H1 (cell line): ENCODE measurements around the gene DUS1L. TPM values are rescaled to one million over a fixed set of nuclear protein-coding genes. Genes with fewer than 3 reads are reported as not detected.

Experiments used
- CTCF ChIA-PET: fragments of 300-600 bp; sonication (Branson Sonifier 250); formaldehyde crosslinking; loops from one replicate; lab custom pipeline; 2021; ENCODE audit not compliant: partially characterized antibody; lab: Charles Lee
- POLR2A ChIA-PET: fragments of 300-600 bp; sonication (Branson Sonifier 250); formaldehyde crosslinking; loops from one replicate; lab custom pipeline; 2021; ENCODE audit warnings: inconsistent platforms; ENCODE audit not compliant: partially characterized antibody; lab: Charles Lee
- DNase-seq, 2 experiments: peaks; one replicate each; pipeline versions ENCODE4 v3.0.0 to v3.0.0-alpha.2; 2010 to 2022; ENCODE audit warnings: low spot score in 2 of 2, low read depth in 1 of 2, mixed read lengths in 1 of 2
- FAIRE-seq: peaks from 2 replicates; lab custom pipeline; 2011; peaks lifted over from hg19 to GRCh38; lab: Jason Lieb, UNC
- H2AFZ ChIP-seq: 2 replicates; pipeline ENCODE4 v1.8.1; 2012; ENCODE audit warnings: low read length, inconsistent platforms
- H2AK5ac ChIP-seq: 2 replicates; pipeline ENCODE4 v1.6.1; 2013; ENCODE audit warnings: low read depth, low read length
- H2BK120ac ChIP-seq: replicated peaks from 2 replicates; pipeline ENCODE3; 2013; ENCODE audit warnings: low read depth, low read length, inconsistent platforms
- H2BK12ac ChIP-seq: 2 replicates; pipeline ENCODE4 v1.6.1; 2013; ENCODE audit warnings: low read depth, low read length
- H2BK15ac ChIP-seq: 2 replicates; pipeline ENCODE4 v1.6.1; 2013; ENCODE audit warnings: low read length
- H2BK20ac ChIP-seq: 2 replicates; pipeline ENCODE4 v1.6.1; 2013; ENCODE audit warnings: low read length
- H2BK5ac ChIP-seq: 2 replicates; pipeline ENCODE4 v1.6.1; 2013; ENCODE audit warnings: low read depth, low read length
- H3K14ac ChIP-seq: 2 replicates; pipeline ENCODE4 v1.6.1; 2013; ENCODE audit warnings: inconsistent platforms; ENCODE audit not compliant: insufficient read length
- H3K18ac ChIP-seq: 2 replicates; pipeline ENCODE4 v1.6.1; 2013; ENCODE audit warnings: low read length; ENCODE audit errors: extremely low read depth
- H3K23ac ChIP-seq: 2 replicates; pipeline ENCODE4 v1.6.1; 2013; ENCODE audit warnings: inconsistent platforms; ENCODE audit not compliant: insufficient read length
- H3K23me2 ChIP-seq: 2 replicates; pipeline ENCODE4 v1.6.1; 2013; ENCODE audit warnings: low read depth, low read length
- H3K27ac ChIP-seq: 2 replicates; pipeline ENCODE4 v1.6.1; 2011; ENCODE audit warnings: low read depth, low read length, inconsistent platforms
- H3K27me3 ChIP-seq, 4 experiments: replicated peaks in 1 of 4; 1 replicate in 1 of 4; 2 replicates in 3 of 4; pipeline versions ENCODE4 v1.6.1 to v1.8.1; 2011 to 2013; ENCODE audit warnings: low read length in 3 of 4, mild to moderate bottlenecking in 3 of 4, inconsistent platforms in 2 of 4, mixed read lengths in 2 of 4, moderate library complexity in 1 of 4; ENCODE audit not compliant: control insufficient read depth in 3 of 4, insufficient read depth in 3 of 4; ENCODE audit errors: extremely low read depth in 1 of 4
- H3K36me3 ChIP-seq, 4 experiments: 2 replicates each; pipeline versions ENCODE4 v1.6.1 to v1.8.1; 2011 to 2013; ENCODE audit warnings: mild to moderate bottlenecking in 4 of 4, low read length in 3 of 4, moderate library complexity in 2 of 4, control low read depth in 1 of 4, inconsistent platforms in 1 of 4; ENCODE audit not compliant: insufficient read depth in 4 of 4, control insufficient read depth in 2 of 4
- H3K4ac ChIP-seq: replicated peaks from 2 replicates; pipeline ENCODE3; 2013; ENCODE audit warnings: low read length, low read depth, mixed read lengths, inconsistent platforms; ENCODE audit not compliant: insufficient read length
- H3K4me1 ChIP-seq, 4 experiments: replicated peaks in 1 of 4; 1 replicate in 1 of 4; 2 replicates in 3 of 4; pipeline versions ENCODE4 v1.6.1 to v1.8.1; 2011 to 2013; ENCODE audit warnings: low read length in 3 of 4, inconsistent platforms in 2 of 4, mixed read lengths in 1 of 4; ENCODE audit not compliant: insufficient read depth in 4 of 4, control insufficient read depth in 3 of 4
- H3K4me2 ChIP-seq, 2 experiments: 2 replicates each; pipeline versions ENCODE4 v1.6.1 to v1.8.1; 2011 to 2013; ENCODE audit warnings: low read depth in 2 of 2, low read length in 2 of 2, control low read depth in 1 of 2, inconsistent platforms in 1 of 2, mild to moderate bottlenecking in 1 of 2; ENCODE audit not compliant: insufficient read depth in 1 of 2
- H3K4me3 ChIP-seq, 4 experiments: fragments of 200-600, 300-600 bp in 1 of 4; sonication (generic), shearing (Covaris generic), sonication (Bioruptor Twin) in 1 of 4; 2 replicates each; pipeline versions ENCODE4 v1.5.1 to v1.8.1; 2011 to 2016; ENCODE audit warnings: low read length in 4 of 4, low read depth in 3 of 4, control low read depth in 2 of 4, inconsistent platforms in 2 of 4, mild to moderate bottlenecking in 2 of 4, mixed read lengths in 1 of 4, moderate library complexity in 1 of 4; ENCODE audit not compliant: insufficient read depth in 2 of 4; ENCODE audit errors: extremely low read depth in 1 of 4
- H3K56ac ChIP-seq: replicated peaks from 2 replicates; pipeline ENCODE3; 2013; ENCODE audit warnings: low read depth, mild to moderate bottlenecking, mixed read lengths, low read length, inconsistent platforms; ENCODE audit not compliant: insufficient read length
- H3K79me1 ChIP-seq: 2 replicates; pipeline ENCODE4 v1.6.1; 2013; ENCODE audit warnings: low read depth, low read length, control low read depth
- H3K79me2 ChIP-seq, 2 experiments: 2 replicates each; pipeline versions ENCODE4 v1.6.1 to v1.8.1; 2012 to 2013; ENCODE audit warnings: low read length in 2 of 2, mild to moderate bottlenecking in 2 of 2, inconsistent platforms in 1 of 2; ENCODE audit not compliant: insufficient read depth in 2 of 2, control insufficient read depth in 1 of 2
- H3K9ac ChIP-seq, 4 experiments: replicated peaks in 1 of 4; 1 replicate in 1 of 4; 2 replicates in 3 of 4; pipeline versions ENCODE4 v1.6.1 to v1.8.1; 2011 to 2013; ENCODE audit warnings: low read depth in 3 of 4, low read length in 3 of 4, control low read depth in 2 of 4, mild to moderate bottlenecking in 2 of 4, moderate library complexity in 2 of 4, inconsistent platforms in 1 of 4; ENCODE audit errors: extremely low read depth in 1 of 4
- H3K9me3 ChIP-seq, 2 experiments: 2 replicates each; pipeline versions ENCODE4 v1.6.1 to v1.8.1; 2012 to 2013; ENCODE audit warnings: mild to moderate bottlenecking in 2 of 2, moderate library complexity in 2 of 2, control low read depth in 1 of 2, inconsistent platforms in 1 of 2, low read depth in 1 of 2, low read length in 1 of 2, mixed read lengths in 1 of 2; ENCODE audit not compliant: insufficient read depth in 2 of 2
- H4K20me1 ChIP-seq, 2 experiments: replicated peaks in 1 of 2; 2 replicates each; pipeline versions ENCODE3 to v1.8.1; 2011 to 2013; ENCODE audit warnings: inconsistent platforms in 2 of 2, low read length in 2 of 2, mild to moderate bottlenecking in 1 of 2; ENCODE audit not compliant: insufficient read depth in 2 of 2, control insufficient read depth in 1 of 2
- H4K5ac ChIP-seq: 2 replicates; pipeline ENCODE4 v1.6.1; 2013; ENCODE audit warnings: low read length, low read depth, mixed read lengths, inconsistent platforms; ENCODE audit not compliant: insufficient read length
- H4K8ac ChIP-seq: 2 replicates; pipeline ENCODE4 v1.8.0; 2013; ENCODE audit warnings: mild to moderate bottlenecking, moderate library complexity, low read length, inconsistent platforms; ENCODE audit not compliant: insufficient read depth; ENCODE audit errors: extremely low read depth
- H4K91ac ChIP-seq: replicated peaks from 2 replicates; pipeline ENCODE3; 2013; ENCODE audit warnings: low read length, mixed read lengths, inconsistent platforms; ENCODE audit not compliant: insufficient read length
- CHD1 ChIP-seq: IDR thresholded peaks from 2 replicates; pipeline ENCODE4 v1.6.1; 2012; ENCODE audit warnings: low read depth, low read length, improper control_type of control experiment
- GABPA ChIP-seq: IDR thresholded peaks from 2 replicates; pipeline ENCODE4 v1.6.1; 2011; ENCODE audit warnings: mild to moderate bottlenecking, low read length, moderate library complexity, borderline replicate concordance; ENCODE audit not compliant: insufficient read depth
- GTF2F1 ChIP-seq: IDR thresholded peaks from 2 replicates; pipeline ENCODE4 v1.6.1; 2012; ENCODE audit warnings: low read depth, low read length, improper control_type of control experiment, borderline replicate concordance
- KDM4A ChIP-seq: IDR thresholded peaks from one replicate; pipeline ENCODE4 v1.7.1; 2012; ENCODE audit warnings: low read depth, mild to moderate bottlenecking, moderate library complexity, low read length, inconsistent platforms; ENCODE audit not compliant: severe bottlenecking
- MAFK ChIP-seq: IDR thresholded peaks from 2 replicates; pipeline ENCODE4 v1.6.1; 2012; ENCODE audit warnings: low read depth, mild to moderate bottlenecking, improper control_type of control experiment, low read length
- POLR2AphosphoS5 ChIP-seq: IDR thresholded peaks from 2 replicates; pipeline ENCODE4 v1.6.1; 2011; ENCODE audit warnings: low read depth, low read length
- POU5F1 ChIP-seq: IDR thresholded peaks from 2 replicates; pipeline ENCODE4 v1.6.1; 2011; ENCODE audit warnings: low read depth, mild to moderate bottlenecking, low read length, moderate library complexity
- SIX5 ChIP-seq: IDR thresholded peaks from 2 replicates; pipeline ENCODE4 v1.6.1; 2011; ENCODE audit warnings: mild to moderate bottlenecking, low read depth, low read length
- SRF ChIP-seq: IDR thresholded peaks from 2 replicates; pipeline ENCODE4 v1.6.1; 2011; ENCODE audit warnings: mild to moderate bottlenecking, low read depth, low read length, moderate library complexity
- TBP ChIP-seq: IDR thresholded peaks from 2 replicates; pipeline ENCODE4 v1.6.1; 2011; ENCODE audit warnings: low read depth, low read length, improper control_type of control experiment
- TCF12 ChIP-seq: IDR thresholded peaks from 2 replicates; pipeline ENCODE4 v1.6.1; 2011; ENCODE audit warnings: low read depth, mild to moderate bottlenecking, low read length
- WGBS, 2 experiments: shearing (Covaris generic) in 1 of 2; methylation state at CpG; one replicate each; pipeline versions ENCODE4 v1.1.6 to v1.1.7; 2013 to 2015; ENCODE audit warnings: low lambda C conversion rate in 2 of 2, mixed read lengths in 2 of 2, inconsistent platforms in 1 of 2, low coverage in 1 of 2, missing lambda C conversion rate in 1 of 2; ENCODE audit not compliant: insufficient replicate concordance in 2 of 2, insufficient coverage in 1 of 2, insufficient read length in 1 of 2; ENCODE audit errors: extremely low coverage in 1 of 2, missing lambda C conversion rate in 1 of 2; 5-methylcytosine and 5-hydroxymethylcytosine counted together
- polyA plus RNA-seq, 7 experiments: library from polyadenylated mRNA; depleted of rRNA in 3 of 7; stranded (reverse) in 5 of 7; unstranded in 2 of 7; fragments of >200 nt in 5 of 7; fragments of 200-250 nt in 2 of 7; gene quantifications; 1 replicate in 5 of 7; 2 replicates in 1 of 7; 4 replicates in 1 of 7; pipeline versions ENCODE4 v1.2.1 to v1.2.3, GENCODE V29; 2011 to 2013; ENCODE audit warnings: missing spikeins in 2 of 7, mixed read lengths in 2 of 7
- total RNA-seq: library from RNA; stranded (reverse); fragmentation: NEBNext Ultra II Directional; extraction: Animal tissue kit (Norgen Biotek cat#: 25700); gene quantifications from 2 replicates; pipeline ENCODE4 v1.2.1, GENCODE V29; 2021
- TF ChIP-seq, protein P1 (sequence below): IDR thresholded peaks from 2 replicates; pipeline ENCODE4 v1.6.1; 2012; ENCODE audit warnings: inconsistent platforms
- TF ChIP-seq, protein P2 (sequence below): IDR thresholded peaks from 2 replicates; pipeline ENCODE4 v1.6.1; 2011; ENCODE audit warnings: low read depth, mild to moderate bottlenecking, low read length; ENCODE audit not compliant: insufficient read depth

DUS1L gene
- total and polyA plus RNA-seq, 2 of the 8 experiments (the other 6 are each of a cell fraction or from before 2014, with no cell fraction given): 34.5 to 69.1 TPM

DNA sequence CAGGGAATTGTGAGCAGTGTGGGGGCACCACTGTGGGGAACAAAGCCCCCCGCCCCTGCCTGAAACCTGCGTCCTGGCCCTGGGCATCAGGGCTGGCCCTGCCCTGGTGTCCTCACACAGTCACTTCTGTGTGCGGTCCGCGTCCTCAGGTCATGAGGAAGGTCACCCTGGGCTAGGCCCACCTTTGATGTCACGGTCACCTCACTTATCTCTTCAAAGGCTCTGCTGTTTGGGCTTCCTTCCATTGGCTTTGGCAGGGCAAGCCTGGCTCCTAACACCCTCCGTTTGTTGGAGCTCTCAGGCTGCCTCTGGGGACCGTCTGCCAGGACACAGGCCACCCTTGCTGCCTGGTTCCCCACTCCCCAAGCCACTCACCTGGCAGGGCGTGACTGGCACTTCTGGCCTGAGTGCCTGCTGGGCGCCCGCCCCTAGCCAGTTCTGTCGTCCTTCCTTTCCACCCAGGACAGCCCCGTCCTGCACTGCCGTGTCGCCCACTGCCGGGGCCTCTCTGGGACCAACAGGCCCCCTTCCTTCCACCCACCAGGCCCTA, 51.8 kb downstream of the DUS1L start:
- no peaks in the 10 kb centered on the region for H3K79me2 ChIP-seq
- TF ChIP-seq TBP: no peak
- no peak for TF ChIP-seq CHD1
- TF ChIP-seq GABPA: no peak
- TF ChIP-seq SRF: no peak
- no peak for TF ChIP-seq POU5F1
- no peak for TF ChIP-seq SIX5
- TF ChIP-seq KDM4A: no peak
- TF ChIP-seq, protein P1, sequence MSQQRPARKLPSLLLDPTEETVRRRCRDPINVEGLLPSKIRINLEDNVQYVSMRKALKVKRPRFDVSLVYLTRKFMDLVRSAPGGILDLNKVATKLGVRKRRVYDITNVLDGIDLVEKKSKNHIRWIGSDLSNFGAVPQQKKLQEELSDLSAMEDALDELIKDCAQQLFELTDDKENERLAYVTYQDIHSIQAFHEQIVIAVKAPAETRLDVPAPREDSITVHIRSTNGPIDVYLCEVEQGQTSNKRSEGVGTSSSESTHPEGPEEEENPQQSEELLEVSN: no peak
- TF ChIP-seq MAFK: no peak
- TF ChIP-seq, protein P2, sequence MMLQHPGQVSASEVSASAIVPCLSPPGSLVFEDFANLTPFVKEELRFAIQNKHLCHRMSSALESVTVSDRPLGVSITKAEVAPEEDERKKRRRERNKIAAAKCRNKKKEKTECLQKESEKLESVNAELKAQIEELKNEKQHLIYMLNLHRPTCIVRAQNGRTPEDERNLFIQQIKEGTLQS: no peak
- no peak for TF ChIP-seq GTF2F1
- TF ChIP-seq TCF12: no peak
- TF ChIP-seq POLR2AphosphoS5: no peak
- TF ChIP-seq, all 59 proteins: peak for 0
- Histone ChIP-seq H4K20me1 (peaks cover 3 to 8% of the 10 kb centered on the region in 2 experiments), H3K4me1 (no peaks in the 10 kb centered on the region; a peak in 1 of 7 replicates), H3K56ac (no peak overlapping the region), H3K27ac (no peak overlapping the region), H3K27me3 (no peaks in the 10 kb centered on the region), H3K23me2 (no peaks in the 10 kb centered on the region), H2BK5ac (no peak overlapping the region), H3K4me2 (no peak overlapping the region), H3K4me3 (no peak overlapping the region), H2BK20ac (no peak overlapping the region), H3K36me3 (no peaks in the 10 kb centered on the region; a peak in 2 of 8 replicates), H2BK12ac (no peak overlapping the region), H2AK5ac (no peak overlapping the region), H2BK120ac (no peak overlapping the region), H4K5ac (no peak overlapping the region), H3K79me1 (no peaks in the 10 kb centered on the region; the same call in 1 of the 2 replicates), H3K9ac (no peak overlapping the region), H2BK15ac (no peak overlapping the region), H3K4ac (no peak overlapping the region), H4K91ac (no peak overlapping the region), H3K18ac (no peak overlapping the region), H3K9me3 (no peaks in the 10 kb centered on the region), H3K23ac (no peak overlapping the region), H2AFZ (no peak overlapping the region), H4K8ac (0 out of 2 replicates have a peak overlapping the region, but pooled peaks have one; percentile 2), H3K14ac (no peak overlapping the region)
- WGBS, 2 experiments: 92% methylated on average over 12 of the region's 16 CpGs; no CpG with 5 or more reads in 1 of the 2 experiments
- ChIA-PET POLR2A (interaction anchor here (0.5 to 1.7 kb wide), 3 partner anchors 9 to 66 kb away, joined by 3 to 4 read pairs (median 3); partner anchors contain the start of gene CENPX), CTCF (interaction anchor here (0.8 to 1.8 kb wide), 4 partner anchors 18 to 122 kb away, joined by 3 to 7 read pairs (median 5); no protein-coding TSS in a partner anchor)
- FAIRE-seq (no peak), DNase-seq (no peak)
